NCI-H146 (cell line): ENCODE results near the gene EPDR1.

Experiments
- DNase-seq: peaks from one replicate; lab custom pipeline; 2025; lab: John Stamatoyannopoulos, UW

EPDR1 gene

GRCh38 chr7:37920305-37920848 lies at the start of gene EPDR1:
EPDR1 (plus strand) TSS chr7:37920640; CDS start chr7:37920940, 300 bp downstream.
- DNase-seq, result no peak

- DNase-seq, result no peak
Measured at GRCh38 chr7:37882086-37882485, 38.4 kb upstream of the EPDR1 start.

GRCh38 chr7:37893359-37893758 lies 27.1 kb upstream of the EPDR1 start:
- no peak for DNase-seq

GRCh38 chr7:37894671-37895070 lies 25.8 kb upstream of the EPDR1 start:
- no peak for DNase-seq

- DNase-seq, result no peak
Measured at GRCh38 chr7:37899712-37900247, 20.7 kb upstream of the EPDR1 start.

- peak; percentile 9 for DNase-seq
Measured at GRCh38 chr7:37901236-37901827, 19.1 kb upstream of the EPDR1 start.

- no peak for DNase-seq
Measured at GRCh38 chr7:37901890-37902524, 18.4 kb upstream of the EPDR1 start.

GRCh38 chr7:37908221-37908788 lies 12.1 kb upstream of the EPDR1 start:
- DNase-seq, result no peak

GRCh38 chr7:37912756-37913155 lies 7.7 kb upstream of the EPDR1 start:
- DNase-seq, result no peak

GRCh38 chr7:37915438-37915837 lies 5.0 kb upstream of the EPDR1 start:
- no peak for DNase-seq

GRCh38 chr7:37916017-37916672 lies 4.3 kb upstream of the EPDR1 start:
- no peak for DNase-seq

GRCh38 chr7:37916673-37917660 lies 3.5 kb upstream of the EPDR1 start, which contains the start of gene SFRP4:
SFRP4 (minus strand) TSS chr7:37916817; CDS start chr7:37916537, 280 bp downstream.
- no peak for DNase-seq

GRCh38 chr7:37918526-37918925 lies 1.9 kb upstream of the EPDR1 start:
- no peak for DNase-seq

GRCh38 chr7:37920849-37921805 lies 687 bp downstream of the EPDR1 start:
- DNase-seq, result no peak

- no peak for DNase-seq
Measured at GRCh38 chr7:37921876-37922275, 1.4 kb downstream of the EPDR1 start.

GRCh38 chr7:37923996-37924395 lies 3.6 kb downstream of the EPDR1 start:
- DNase-seq, result no peak

GRCh38 chr7:37924491-37925041 lies 4.1 kb downstream of the EPDR1 start:
- DNase-seq, result no peak

- no peak for DNase-seq
Measured at GRCh38 chr7:37925620-37926019, 5.2 kb downstream of the EPDR1 start.

- DNase-seq, result no peak
Measured at GRCh38 chr7:37927773-37928444, 7.5 kb downstream of the EPDR1 start.
